ENCODE measurements around the gene CCN2. TPM values are rescaled to one million over a fixed set of nuclear protein-coding genes. Genes with fewer than 3 reads are reported as not detected.

CCN2 gene
- total RNA-seq, 1 experiment from 2014 or later, result 3.1 TPM

- intact Hi-C loops (cut with micrococcal nuclease), result no loop called here
- H4K20me1 ChIP-seq (ENCODE audit: insufficient read depth), result no peaks in the 10 kb centered on the region
- RAD21 ChIA-PET (ENCODE audit: low non-redundant PET in 1 of 2, low total read pairs in 2 of 2, uncharacterized antibody in 2 of 2, unreplicated experiment in 2 of 2), result no interaction called here
- peaks cover 4% of the 10 kb centered on the region in 2 experiments; a peak in 1 of 4 replicates for H3K9me3 ChIP-seq (ENCODE audit: control insufficient read depth in 1 of 2, insufficient read depth in 1 of 2, low read depth in 1 of 2, low read length in 2 of 2)
- no peak overlapping the region for H3K27ac ChIP-seq (ENCODE audit: low read depth, low read length)
- H3K36me3 ChIP-seq (ENCODE audit: control insufficient read depth in 1 of 2, insufficient read depth in 2 of 2, low read length in 2 of 2), result no peaks in the 10 kb centered on the region
- CTCF ChIA-PET, result no interaction called here
- H3K9me2 ChIP-seq (ENCODE audit: insufficient read depth), result no peaks in the 10 kb centered on the region
- DNase-seq (ENCODE audit: low read depth, low spot score), result no peak
- no peak overlapping the region for H3K4me2 ChIP-seq (ENCODE audit: low read length)
- H3K4me1 ChIP-seq (ENCODE audit: control insufficient read depth in 1 of 2, insufficient read depth in 2 of 2, low read length in 2 of 2), result peaks cover 0 to 16% of the 10 kb centered on the region in 2 experiments; a peak in 2 of 4 replicates
- TF ChIP-seq RAD21 (IDR thresholded peaks at IDR 0.05; ENCODE audit: low read depth) (no peak), SRF (IDR thresholded peaks at IDR 0.05; ENCODE audit: low read depth) (no peak), SIN3A (IDR thresholded peaks at IDR 0.05; ENCODE audit: low read depth) (no peak), MAX (IDR thresholded peaks at IDR 0.05) (no peak), ZBTB33 (IDR thresholded peaks at IDR 0.05; ENCODE audit: extremely low read depth, insufficient replicate concordance, low read length) (no peak), CBX3 (IDR thresholded peaks at IDR 0.05; ENCODE audit: low read depth) (no peak), EZH2 (IDR thresholded peaks at IDR 0.05) (no peak)
- ATAC-seq, result no peak
- no TSS peak for BruUV-seq (replicated peaks)
- no peak overlapping the region for H3K9ac ChIP-seq (ENCODE audit: low read length)
- POLR2A ChIA-PET, result no interaction called here
- H3K4me3 ChIP-seq (replicated peaks in 1 of 2; ENCODE audit: low read depth in 1 of 2, low read length in 2 of 2), result no peak overlapping the region
- H2AFZ ChIP-seq (ENCODE audit: low read depth, low read length, poor library complexity, severe bottlenecking), result no peak overlapping the region
- H3K79me2 ChIP-seq (ENCODE audit: insufficient read depth, low read length), result no peaks in the 10 kb centered on the region
- no peaks in the 10 kb centered on the region for H3K27me3 ChIP-seq (ENCODE audit: insufficient read depth, low read length)
Observed at GRCh38 chr6:132000296-132000695, 49.1 kb upstream of the CCN2 start.

DNA sequence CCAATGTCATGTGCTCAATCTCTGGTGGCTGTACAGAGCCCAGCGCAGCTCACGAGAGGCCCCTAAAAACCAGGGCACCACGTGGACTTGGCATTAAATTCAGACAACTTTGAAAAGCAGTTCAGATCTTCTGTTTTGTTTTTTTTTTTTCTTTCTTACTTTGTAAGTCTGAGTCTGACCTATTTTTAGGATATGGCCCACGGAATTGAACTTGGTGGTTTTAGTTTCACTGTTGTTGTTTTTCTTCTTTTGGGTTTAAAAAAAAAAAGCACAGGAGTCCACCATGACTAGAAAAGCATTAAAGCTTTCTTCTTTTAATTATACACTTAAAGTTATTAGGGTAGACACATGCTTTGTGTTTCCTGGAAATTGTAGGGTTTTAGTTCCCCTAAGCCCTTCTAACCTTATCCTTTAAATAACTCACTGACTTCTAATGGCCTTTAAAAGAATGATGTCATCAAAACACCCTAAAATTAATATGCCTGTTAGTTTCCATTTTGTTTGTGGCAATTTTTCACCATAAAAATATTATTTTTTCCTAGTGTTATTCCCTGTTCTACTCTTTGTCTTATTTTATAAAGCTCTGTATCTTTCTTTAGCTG is 48.5 kb upstream of the CCN2 start:
- intact Hi-C loops (cut with micrococcal nuclease), result no loop called here
- TF ChIP-seq, protein P1, sequence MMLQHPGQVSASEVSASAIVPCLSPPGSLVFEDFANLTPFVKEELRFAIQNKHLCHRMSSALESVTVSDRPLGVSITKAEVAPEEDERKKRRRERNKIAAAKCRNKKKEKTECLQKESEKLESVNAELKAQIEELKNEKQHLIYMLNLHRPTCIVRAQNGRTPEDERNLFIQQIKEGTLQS (IDR thresholded peaks at IDR 0.05), result no peak
- TF ChIP-seq SP1 (IDR thresholded peaks at IDR 0.05; ENCODE audit: low read depth), result no peak
- no peak for TF ChIP-seq ZBTB33 (IDR thresholded peaks at IDR 0.05; ENCODE audit: extremely low read depth, insufficient replicate concordance, low read length)
- no peak for TF ChIP-seq RAD21 (IDR thresholded peaks at IDR 0.05; ENCODE audit: low read depth)
- TF ChIP-seq EGR1 (IDR thresholded peaks at IDR 0.05; ENCODE audit: low read depth), result no peak
- no peak for TF ChIP-seq POLR2A (IDR thresholded peaks at IDR 0.05; ENCODE audit: borderline replicate concordance, extremely low read depth, insufficient read depth, insufficient read length)
- no peak for TF ChIP-seq POLR2AphosphoS5 (IDR thresholded peaks at IDR 0.05; ENCODE audit: low read depth, low read length)
- no peak for TF ChIP-seq ELF1 (IDR thresholded peaks at IDR 0.05; ENCODE audit: borderline replicate concordance, low read depth)
- no peak for TF ChIP-seq MAX (IDR thresholded peaks at IDR 0.05)
- TF ChIP-seq YY1 (IDR thresholded peaks at IDR 0.05; ENCODE audit: extremely low read depth, insufficient replicate concordance, low read depth, low read length), result no peak
- TF ChIP-seq TCF7L2 (IDR thresholded peaks at IDR 0.05; ENCODE audit: borderline replicate concordance, extremely low read depth, insufficient read depth, insufficient read length), result no peak
- TF ChIP-seq SIN3A (IDR thresholded peaks at IDR 0.05; ENCODE audit: low read depth), result no peak
- TF ChIP-seq CEBPB (IDR thresholded peaks at IDR 0.05; ENCODE audit: low read depth), result no peak

More for the DNA sequence above, 48.5 kb upstream of the CCN2 start:
- ChIA-PET RAD21 (ENCODE audit: low non-redundant PET in 1 of 2, low total read pairs in 2 of 2, uncharacterized antibody in 2 of 2, unreplicated experiment in 2 of 2) (no interaction called here), POLR2A (no interaction called here), CTCF (no interaction called here)
- no peak overlapping the region for H3K27ac ChIP-seq (ENCODE audit: low read depth, low read length)
- peaks cover 4% of the 10 kb centered on the region in 2 experiments; a peak in 1 of 4 replicates for H3K9me3 ChIP-seq (ENCODE audit: control insufficient read depth in 1 of 2, insufficient read depth in 1 of 2, low read depth in 1 of 2, low read length in 2 of 2)
- H3K9me2 ChIP-seq (ENCODE audit: insufficient read depth), result no peaks in the 10 kb centered on the region
- DNase-seq (ENCODE audit: low read depth, low spot score) (no peak), ATAC-seq (no peak)
- no peak overlapping the region for H2AFZ ChIP-seq (ENCODE audit: low read depth, low read length, poor library complexity, severe bottlenecking)
- no peaks in the 10 kb centered on the region for H3K36me3 ChIP-seq (ENCODE audit: control insufficient read depth in 1 of 2, insufficient read depth in 2 of 2, low read length in 2 of 2)
- peaks cover 0 to 16% of the 10 kb centered on the region in 2 experiments; a peak in 2 of 4 replicates for H3K4me1 ChIP-seq (ENCODE audit: control insufficient read depth in 1 of 2, insufficient read depth in 2 of 2, low read length in 2 of 2)
- H3K79me2 ChIP-seq (ENCODE audit: insufficient read depth, low read length), result no peaks in the 10 kb centered on the region
- BruUV-seq (replicated peaks), result no TSS peak
- H3K4me2 ChIP-seq (ENCODE audit: low read length), result no peak overlapping the region
- no peak overlapping the region for H3K9ac ChIP-seq (ENCODE audit: low read length)
- no peaks in the 10 kb centered on the region for H3K27me3 ChIP-seq (ENCODE audit: insufficient read depth, low read length)
- no peaks in the 10 kb centered on the region for H4K20me1 ChIP-seq (ENCODE audit: insufficient read depth)
- no peak overlapping the region for H3K4me3 ChIP-seq (replicated peaks in 1 of 2; ENCODE audit: low read depth in 1 of 2, low read length in 2 of 2)
